Ramos (cell line): ENCODE measurements around the gene LPGAT1.

Experiments
- in situ Hi-C: fragments of 300-500 bp; cut with MboI; formaldehyde crosslinking; loops from one replicate; pipeline ENCODE4 v1.14.3; 2022; ENCODE audit warnings: low sequenced_read_pairs; ENCODE audit not compliant: unreplicated experiment

Gene LPGAT1

DNA sequence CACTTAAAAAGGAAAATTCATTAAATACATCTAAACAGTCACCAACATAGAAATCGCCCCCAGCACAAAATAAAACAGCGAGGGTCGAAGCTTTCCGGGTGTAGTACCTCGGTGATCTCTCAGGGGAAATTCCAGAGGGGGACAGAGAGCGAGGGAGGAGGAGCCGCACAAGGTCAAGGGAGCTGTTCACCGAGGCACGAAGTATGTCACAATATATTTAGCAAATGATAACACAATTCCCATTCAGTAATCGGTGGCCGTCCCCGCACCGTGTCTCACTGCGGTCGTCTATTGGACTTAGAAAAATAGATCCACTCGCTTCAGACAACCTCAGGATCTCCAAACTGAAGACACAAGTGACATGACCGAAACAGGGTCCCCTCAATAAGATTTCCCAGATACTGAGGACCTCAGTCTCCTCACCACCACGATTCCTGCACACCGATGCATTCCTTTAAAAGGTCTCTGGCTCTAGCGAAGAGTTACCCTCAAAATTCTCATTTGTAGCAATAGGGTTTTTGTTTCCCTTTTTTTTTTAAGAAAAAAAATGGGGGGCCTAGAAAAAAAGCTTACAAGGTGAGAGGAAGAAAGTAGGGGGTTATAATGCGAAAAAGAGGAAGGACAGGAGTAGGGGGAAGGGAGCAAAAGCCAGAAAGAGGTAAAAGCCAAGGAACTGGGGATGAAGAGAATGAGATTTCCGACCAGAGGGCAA, 1.1 kb downstream of the LPGAT1 start:
- in situ Hi-C loops, result no loop called here

DNA sequence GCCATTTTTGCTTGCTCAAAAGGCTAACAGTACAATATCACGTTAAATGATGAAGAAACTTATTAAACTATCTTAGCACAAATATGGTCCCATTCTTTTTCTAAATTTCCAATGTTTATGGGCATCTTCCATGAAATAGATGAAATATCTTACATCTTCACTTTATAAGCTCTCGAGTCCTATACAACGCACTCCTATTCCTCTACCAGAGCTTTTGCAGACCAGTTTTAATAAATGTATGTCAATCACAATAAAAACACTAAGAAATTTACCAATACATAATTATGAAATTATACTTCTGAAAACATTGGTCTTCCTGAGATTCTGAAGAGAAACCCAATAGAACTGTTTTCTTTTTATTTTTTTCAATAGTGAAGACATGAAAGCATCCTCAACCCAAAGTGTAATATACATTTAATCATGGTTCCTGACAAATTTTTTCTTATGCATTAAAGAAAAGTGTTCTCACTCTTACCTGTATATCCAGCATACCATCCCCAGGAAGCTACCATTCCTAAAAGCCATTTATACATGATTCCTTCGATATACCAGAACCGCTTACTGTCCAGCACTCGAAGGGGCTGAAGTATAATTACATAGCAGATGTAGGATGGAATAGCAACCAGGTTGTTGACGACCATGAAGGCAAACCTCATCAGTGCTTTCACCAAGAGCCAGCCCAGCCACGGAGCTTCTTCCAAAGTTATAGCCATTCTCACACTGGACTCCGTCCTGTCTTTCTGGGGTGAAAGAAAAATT, 1.8 kb downstream of the LPGAT1 start:
- in situ Hi-C loops, result no loop called here

DNA sequence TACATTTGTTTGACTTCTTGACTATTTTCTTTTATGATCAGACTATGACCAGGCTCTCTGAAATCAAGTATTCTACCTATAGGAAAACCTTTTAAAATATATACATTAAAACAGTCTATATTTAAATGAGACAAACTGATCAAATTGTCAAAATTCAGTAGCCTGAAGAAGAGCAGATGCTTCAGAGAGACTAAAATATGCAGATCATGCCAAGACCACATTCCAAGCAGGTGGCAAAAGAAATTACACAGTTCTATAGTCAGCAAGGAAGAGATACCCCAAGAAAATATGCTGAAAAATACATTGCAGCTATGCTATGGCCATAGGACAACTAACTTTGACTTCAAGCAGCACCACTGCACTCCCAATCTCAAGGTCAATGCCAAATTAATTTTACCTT, 3.5 kb downstream of the LPGAT1 start:
- in situ Hi-C loops, result no loop called here

- in situ Hi-C loops, result no loop called here
Measured at GRCh38 chr1:211825980-211826379, 4.6 kb downstream of the LPGAT1 start.

DNA sequence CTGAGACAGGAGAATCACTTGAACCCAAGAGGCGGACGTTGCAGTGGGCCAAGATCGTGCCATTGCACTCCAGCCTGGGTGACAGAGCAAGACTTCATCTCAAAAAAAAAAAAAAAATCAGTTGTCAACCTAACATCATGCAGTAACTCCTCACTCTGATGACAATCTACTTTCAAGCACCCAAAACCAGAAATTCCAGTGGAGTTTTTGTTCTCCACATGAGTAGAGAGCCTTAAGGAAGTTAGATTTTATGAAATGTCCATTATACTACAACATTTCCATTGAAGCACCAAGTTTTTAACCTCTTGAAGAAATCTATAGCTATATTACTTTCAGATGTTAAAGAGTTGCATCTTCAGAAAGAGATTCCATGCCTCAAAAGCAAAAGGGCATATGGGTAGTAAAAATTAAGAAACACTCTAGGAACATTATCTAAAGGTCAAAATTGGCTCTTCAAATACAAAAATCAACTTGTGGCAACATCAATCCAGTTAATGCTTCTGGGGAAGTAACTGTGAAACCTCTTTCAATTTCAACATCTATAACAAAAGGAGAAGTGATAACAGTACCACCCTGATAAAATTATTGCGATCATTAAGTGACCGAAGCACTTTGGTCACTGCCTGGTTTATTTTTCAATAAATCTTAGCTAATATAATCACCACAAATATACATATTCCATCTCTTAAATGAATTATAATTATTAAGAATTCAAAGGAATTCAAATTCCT, 7.7 kb downstream of the LPGAT1 start:
- in situ Hi-C loops, result no loop called here

DNA sequence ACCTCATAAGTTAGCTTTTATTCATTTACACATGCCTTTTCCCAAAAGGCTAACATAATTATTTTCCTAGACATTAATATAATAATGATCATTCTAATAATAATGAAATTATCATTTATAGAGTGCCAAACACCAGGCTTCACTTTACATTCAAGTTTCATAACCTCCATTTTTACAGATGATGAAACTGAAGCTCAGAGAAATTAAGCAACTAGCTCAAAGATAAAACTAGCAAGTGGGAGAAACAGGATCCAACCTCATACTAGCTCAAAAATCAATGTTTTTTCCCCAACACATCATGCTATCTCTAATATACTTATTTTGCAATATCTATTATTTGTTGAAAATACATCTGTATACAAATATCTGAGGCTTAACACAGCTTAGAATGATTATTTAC, 14.0 kb downstream of the LPGAT1 start:
- in situ Hi-C loops, result no loop called here

- in situ Hi-C loops, result no loop called here
Measured at GRCh38 chr1:211814313-211814712, 16.2 kb downstream of the LPGAT1 start.

DNA sequence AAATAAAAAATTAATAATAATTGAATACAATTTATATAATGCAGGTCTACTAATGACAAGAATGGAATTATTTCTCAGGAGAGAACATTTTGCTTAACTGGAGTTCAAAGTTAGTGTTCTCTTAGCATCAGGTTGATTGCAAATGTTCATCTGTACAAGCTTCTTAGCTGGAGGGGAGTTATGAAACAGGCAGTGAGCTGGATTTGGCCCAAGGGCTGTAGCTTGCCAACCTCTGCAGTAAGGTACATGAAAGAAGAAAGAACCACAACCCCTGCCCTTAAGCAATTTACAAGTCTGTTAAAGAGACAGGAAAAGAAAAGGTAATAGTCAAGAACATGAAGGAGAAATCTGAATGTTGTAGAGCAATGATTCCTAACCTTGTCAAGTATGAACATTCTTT, 17.0 kb downstream of the LPGAT1 start:
- in situ Hi-C loops, result no loop called here

DNA sequence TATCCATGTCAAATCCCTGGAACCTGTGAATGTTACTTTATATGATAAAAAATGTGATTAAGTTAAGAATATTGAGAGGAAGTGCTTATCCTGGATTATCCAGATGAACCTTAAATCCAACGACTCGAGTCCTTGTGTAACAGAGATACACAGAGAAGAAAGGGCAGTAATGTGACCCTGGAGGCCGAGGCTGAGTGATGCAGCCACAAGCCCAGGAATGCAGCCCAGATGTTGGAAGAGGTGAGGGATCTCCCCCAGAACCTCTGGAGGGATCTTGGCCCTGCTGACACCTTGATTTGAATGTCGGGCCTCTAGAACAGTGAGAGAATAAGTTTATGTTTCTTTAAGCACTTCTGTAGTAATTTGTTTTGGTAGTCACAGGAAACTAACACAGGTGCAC, 18.0 kb downstream of the LPGAT1 start:
- in situ Hi-C loops, result no loop called here

DNA sequence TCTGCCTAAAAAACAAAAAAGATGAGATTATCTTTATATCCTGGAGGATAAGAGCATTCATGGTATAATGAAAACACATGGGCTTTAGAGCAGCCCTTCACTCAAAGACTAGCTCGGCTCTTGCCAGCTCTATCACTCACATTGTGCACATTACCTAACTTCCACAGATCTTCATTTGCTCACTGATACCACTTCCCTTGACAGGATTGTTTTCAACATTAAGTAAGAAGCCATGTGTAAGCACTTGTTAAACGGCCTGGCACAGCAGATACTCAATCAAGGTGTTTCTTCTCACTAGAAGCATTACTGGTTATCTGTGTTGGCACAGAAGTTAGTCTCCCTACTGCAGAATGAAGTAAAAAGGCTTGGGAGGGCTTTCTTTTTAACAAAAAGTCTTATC, 18.7 kb downstream of the LPGAT1 start:
- in situ Hi-C loops, result no loop called here

DNA sequence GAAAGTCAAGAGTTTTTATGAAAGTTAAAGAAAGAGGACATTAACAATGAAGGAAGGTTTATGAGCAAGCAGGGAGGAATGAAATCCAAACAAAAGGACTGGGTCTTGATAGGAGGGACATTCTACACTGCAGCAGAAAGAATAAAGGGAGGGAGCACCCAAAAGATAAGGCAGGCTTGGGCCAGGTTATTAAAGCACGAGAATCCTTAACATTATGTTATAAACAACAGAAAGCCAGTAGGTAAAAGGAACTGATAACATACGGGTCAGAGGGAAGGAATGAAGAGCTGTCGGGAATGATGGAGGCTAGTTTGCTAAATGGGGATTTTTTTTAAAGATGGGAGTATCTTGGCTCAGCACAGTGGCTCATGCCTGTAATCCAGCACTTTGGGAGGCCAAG, 19.4 kb downstream of the LPGAT1 start:
- in situ Hi-C loops, result no loop called here

DNA sequence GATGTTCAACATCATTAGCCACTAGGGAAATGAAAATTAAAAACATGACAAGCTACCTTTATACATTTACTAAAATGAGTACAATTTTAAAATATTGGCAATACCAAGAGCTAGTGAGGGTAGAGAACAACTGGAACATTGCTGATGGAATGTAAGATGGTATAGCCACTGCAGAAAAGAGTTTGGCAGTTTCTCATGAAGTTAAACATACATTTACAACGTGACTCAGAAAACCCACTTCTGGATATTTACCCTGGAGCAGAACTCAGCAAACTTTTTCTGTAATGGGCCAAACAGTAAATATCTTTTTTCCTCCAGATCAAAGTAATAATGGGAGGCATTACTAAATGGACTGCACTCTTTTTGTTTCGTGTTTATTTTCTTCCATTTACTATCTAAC, 22.1 kb downstream of the LPGAT1 start:
- in situ Hi-C loops, result no loop called here

- in situ Hi-C loops, result no loop called here
Measured at GRCh38 chr1:211804915-211805314, 25.6 kb downstream of the LPGAT1 start.

DNA sequence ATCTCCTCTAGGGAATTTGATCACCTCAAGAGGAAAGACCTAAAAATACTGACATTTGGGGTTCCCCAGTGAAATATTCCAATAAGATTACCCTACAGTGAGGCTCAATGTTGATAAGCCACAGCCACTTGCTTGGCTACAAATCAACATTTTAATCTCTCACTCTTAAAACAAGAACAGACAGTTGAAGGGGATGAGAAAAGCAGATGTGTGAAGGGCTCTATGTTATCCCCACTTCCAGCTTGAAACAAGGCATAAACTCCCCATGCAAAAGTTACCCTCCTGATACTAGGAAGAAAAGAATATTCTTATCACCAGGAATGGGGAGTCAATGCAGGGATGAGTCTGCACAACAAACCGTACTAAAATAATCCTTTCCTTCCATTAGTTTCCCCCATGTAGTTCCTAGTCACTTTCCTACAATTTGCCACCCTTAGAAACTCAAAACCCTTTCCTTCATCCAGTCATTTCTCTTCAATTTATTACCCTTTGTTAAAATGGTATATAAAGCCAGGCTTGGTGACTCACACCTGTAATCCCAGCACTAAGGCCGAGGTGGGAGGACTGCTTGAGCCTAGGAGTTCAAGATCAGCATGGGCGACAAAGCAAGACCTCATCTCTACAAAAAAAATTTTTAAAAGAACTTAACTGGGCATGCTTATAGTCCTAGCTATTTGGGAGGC, 29.5 kb downstream of the LPGAT1 start:
- in situ Hi-C loops, result no loop called here

GRCh38 chr1:211797994-211798393, 32.6 kb downstream of the LPGAT1 start:
- in situ Hi-C loops, result no loop called here

DNA sequence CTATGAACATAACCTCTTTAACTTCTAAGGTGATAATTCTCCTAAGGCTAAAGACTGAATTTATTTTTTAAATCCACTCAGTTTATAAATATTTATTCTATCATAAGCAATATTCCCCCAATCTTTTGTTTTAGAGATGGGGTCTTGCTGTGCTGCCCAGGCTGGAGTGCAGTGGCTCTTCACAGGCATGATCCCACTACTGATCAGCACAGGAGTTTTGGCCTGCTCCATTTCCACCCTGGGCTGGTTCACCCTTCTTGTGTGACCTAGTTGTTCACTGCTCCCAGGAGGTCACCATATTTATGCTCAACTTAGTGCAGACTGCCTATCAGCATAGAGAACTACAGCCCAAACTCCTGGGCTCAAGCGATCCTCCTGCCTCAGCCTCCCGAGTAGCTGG, 38.6 kb downstream of the LPGAT1 start:
- in situ Hi-C loops, result no loop called here

GRCh38 chr1:211789641-211790464, 40.7 kb downstream of the LPGAT1 start:
- in situ Hi-C loops, result no loop called here

DNA sequence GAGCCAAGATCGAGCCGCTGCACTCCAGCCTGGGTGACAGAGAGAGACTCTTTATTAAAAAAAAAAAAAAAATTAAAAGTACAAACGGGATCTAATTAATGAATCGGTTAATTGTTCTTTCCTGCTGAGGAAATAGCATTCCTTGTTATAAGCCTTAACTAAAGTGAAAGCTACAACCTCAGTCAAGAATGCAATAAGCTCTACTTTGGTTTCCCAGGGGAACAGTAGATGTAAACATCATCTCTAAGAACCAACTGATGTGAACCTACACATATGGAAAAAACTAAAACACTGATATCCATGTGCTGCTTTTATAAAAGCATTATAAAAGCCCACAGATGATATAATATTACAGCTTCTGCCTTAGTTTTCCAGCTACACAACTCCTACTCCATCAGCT, 41.9 kb downstream of the LPGAT1 start:
- in situ Hi-C loops, result no loop called here

DNA sequence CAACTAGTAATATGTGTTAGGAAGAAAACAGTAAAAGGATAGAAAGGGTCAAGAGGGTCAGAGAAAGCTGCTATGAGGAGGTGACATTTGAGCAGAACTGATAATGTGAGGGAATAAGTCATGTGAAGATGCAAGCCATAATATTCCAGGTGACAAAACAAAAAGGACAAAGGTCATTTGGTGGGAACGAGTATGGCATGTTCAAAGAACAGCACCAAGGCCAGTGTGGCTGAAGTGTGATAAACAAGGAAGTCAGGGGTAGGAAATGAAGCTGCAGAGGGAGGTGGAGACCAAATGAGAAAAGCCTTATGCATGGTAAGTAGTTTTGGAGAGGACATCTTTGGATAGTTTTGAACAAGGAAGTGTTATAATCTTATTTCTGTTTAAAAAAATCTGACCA, 46.7 kb downstream of the LPGAT1 start:
- in situ Hi-C loops, result no loop called here

DNA sequence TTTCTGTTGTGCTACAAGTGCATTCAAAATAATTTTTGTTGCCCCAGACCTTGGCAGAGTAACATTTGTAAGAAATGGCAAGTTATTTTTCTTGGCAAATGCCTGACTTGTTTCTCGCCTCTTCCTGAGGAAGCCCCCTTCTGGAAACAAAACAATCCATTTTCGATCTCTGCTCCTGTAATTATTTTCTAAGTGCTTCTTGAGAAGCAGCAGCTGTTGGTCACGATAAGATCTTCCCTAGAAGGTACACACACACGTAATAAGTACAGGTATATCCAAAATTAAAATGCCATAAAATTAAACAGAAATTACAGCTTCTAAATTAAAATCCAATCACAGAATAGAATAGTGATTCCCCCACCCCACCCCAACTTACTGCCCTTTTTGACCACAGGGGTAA, 47.3 kb downstream of the LPGAT1 start:
- in situ Hi-C loops, result no loop called here
